Activated T-helper 9 cell treated with anti-CD3 and anti-CD28 coated beads, Interleukin-2, amount 50 U/mL, for 16 hours (primary cell): ENCODE results near the gene KLF18.
"Not testable (repeated sequence)": the region's sequence is repeated elsewhere in the genome, so short reads cannot be mapped to it uniquely, and the experiment has no call there.

Experiments
- DNase-seq: peaks from one replicate; pipeline ENCODE4 v3.0.0-alpha.2; 2020; ENCODE audit warnings: low read depth

Gene KLF18

GRCh38 chr1:44141531-44141930 is at the start of gene KLF18:
Gene KLF18, minus strand, starts transcription at chr1:44141631. Its CDS starts 0 bp downstream, at chr1:44141631.
- DNase-seq: no peak

GRCh38 chr1:44174630-44175029 is 33.2 kb upstream of the KLF18 start:
- DNase-seq: no peak

- no peak for DNase-seq
Measured at GRCh38 chr1:44170281-44170823, 28.9 kb upstream of the KLF18 start.

GRCh38 chr1:44168520-44169098 is 27.2 kb upstream of the KLF18 start:
- DNase-seq: no peak

GRCh38 chr1:44161546-44161945 is 20.1 kb upstream of the KLF18 start:
- no peak for DNase-seq

DNA sequence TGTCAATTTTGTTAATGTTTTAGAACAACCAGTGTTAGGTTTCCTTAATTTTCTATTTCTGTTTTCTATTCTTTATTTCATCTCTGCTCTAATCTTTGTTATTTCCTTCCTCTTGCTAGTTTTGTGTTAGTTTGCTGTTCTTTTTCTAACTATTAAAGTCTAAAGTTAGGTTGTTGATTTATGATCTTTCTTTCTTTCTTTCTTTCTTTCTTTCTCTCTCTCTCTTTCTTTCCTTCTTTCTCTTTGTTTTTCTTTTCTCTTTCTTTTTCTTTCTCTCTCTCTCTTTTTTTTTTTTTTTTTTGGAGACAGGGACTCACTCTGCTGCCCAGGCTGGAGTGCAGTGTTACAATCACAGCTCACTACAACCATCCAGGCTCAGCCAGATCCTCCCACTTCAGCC is 17.4 kb upstream of the KLF18 start:
- DNase-seq: no peak

GRCh38 chr1:44157903-44158302 is 16.5 kb upstream of the KLF18 start:
- no peak for DNase-seq

GRCh38 chr1:44154049-44154448 is 12.6 kb upstream of the KLF18 start:
- no peak for DNase-seq

- DNase-seq: no peak
Measured at GRCh38 chr1:44152692-44153091, 11.3 kb upstream of the KLF18 start.

DNA sequence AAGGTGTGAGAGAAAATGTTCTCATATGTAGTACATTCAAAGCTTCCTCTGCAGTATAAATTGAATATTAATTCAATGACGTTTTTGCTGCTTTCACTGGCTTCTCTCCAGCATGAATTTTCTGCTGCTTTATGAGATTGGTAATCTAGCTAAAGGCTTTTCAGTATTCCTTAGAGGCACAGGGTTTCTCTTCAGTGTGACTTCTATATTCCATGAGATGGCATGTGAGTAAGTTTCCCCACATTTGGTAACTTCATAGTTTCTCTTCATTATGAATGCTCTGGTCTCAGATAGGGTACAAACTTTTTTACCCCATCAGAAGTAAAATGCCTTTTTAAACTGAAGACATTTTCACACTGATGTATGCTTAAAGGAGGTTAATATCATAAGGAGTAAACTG is 10.4 kb upstream of the KLF18 start:
- no peak for DNase-seq

DNA sequence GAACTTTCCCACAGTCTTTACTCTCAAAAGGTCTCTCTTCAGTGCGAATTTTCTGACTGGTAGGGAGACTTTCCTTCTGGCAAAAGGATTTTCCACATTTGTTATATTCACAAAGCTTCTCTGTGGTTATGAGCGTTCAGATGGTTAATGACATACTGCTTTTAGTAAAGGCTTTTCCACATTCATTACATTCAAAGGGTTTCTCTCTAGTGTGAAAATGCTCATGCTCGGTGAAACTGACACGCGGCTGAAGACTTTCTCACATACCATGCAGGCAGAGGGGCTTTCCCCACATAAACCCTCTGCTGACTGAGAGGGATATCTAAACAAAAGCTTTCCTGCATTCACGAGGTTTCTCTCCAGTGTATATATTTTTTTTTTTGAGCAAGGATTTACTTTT is 9.9 kb upstream of the KLF18 start:
- DNase-seq: no peak

GRCh38 chr1:44147582-44147981 is 6.2 kb upstream of the KLF18 start:
- DNase-seq: no peak

- no peak for DNase-seq
Measured at GRCh38 chr1:44146536-44147361, 5.3 kb upstream of the KLF18 start.

DNA sequence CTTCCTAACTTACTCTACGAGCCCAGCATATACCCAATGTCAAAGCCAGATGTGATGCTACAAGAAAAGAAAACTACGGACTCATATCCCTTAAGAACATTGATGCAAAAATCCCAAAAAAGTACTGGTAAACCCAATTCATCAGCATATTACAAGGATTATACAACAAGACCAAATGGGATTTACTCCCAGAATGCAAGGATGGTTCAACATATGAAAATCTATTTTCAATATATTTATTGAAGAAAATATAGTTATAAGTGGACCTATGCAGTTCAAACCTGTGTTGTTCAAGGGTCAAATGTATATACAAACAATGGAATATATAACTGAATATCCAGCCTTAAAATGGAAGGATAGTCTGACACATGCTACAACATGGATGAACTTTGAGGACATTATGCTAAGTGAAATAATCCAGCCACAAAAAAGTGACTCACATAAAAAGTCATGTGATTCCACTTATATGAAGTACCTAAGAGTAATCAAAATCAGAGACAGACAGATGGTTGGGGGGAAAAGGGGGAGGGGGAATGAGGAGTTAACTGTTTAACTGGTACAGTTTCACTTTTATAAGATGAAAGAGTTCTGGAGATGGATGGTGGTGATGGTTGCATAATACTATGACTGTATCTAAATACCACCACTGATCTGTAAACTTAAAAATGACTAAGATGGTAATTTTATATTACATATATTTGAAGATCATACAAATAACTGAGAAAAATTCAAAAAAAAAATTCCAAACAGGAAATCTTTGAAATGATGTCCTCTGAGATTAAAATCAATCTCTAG is 3.7 kb upstream of the KLF18 start:
- no peak for DNase-seq

DNA sequence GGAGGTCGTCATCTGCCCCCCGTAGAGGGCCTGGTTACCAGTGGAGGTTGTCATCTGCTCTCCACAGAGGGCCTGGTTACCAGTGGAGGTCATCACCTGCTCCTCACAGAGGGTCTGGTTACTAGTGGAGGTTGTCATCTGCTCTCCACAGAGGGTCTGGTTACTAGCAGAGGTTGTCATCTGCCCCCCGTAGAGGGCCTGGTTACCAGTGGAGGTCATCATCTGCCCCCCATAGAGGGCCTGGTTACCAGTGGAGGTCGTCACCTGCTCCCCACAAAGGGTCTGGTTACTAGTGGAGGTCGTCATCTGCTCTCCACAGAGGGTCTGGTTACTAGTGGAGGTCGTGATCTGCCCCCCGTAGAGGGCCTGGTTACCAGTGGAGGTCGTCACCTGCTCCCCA is 1.9 kb downstream of the KLF18 start:
- DNase-seq: not testable (repeated sequence)

DNA sequence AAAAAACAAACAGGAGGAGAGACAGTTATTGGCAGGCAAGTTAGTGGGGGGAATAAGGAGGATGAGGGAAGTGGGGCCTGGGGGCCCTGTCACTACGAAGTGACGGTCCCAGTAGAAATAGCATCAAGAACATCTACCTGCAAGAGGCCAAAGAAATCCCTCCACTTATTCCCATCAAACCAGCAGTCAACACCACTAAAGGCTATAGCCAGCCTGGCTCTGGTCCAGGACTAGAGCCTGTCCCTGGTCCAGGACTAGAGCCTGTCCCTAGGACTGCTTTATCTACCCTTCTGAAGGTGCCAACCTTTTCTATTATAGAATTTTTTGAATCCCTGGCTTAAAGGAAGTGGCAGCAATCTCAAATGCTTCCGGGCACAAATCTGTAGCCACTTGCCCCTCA is 3.2 kb downstream of the KLF18 start:
- DNase-seq: no peak

DNA sequence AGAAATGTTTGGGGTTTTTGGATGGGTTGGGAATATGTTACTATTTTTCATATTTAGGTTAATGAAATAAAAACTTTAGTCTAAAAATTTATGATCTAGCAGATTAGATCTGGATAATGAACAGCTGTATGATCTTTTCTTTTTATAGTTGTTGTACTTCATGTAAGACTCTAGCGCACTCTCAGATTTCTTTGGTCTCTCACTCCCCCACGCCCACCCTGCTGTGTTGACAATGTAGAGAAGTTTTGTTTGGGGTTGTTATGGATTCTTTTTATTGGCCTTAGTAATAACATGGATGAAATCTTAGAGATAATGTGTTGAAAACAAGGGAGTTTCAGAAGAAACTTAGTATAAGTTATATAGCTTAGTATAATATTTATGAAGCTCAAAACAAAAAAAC is 5.5 kb downstream of the KLF18 start:
- no peak for DNase-seq

GRCh38 chr1:44134071-44134920 is 7.1 kb downstream of the KLF18 start:
- DNase-seq: no peak

DNA sequence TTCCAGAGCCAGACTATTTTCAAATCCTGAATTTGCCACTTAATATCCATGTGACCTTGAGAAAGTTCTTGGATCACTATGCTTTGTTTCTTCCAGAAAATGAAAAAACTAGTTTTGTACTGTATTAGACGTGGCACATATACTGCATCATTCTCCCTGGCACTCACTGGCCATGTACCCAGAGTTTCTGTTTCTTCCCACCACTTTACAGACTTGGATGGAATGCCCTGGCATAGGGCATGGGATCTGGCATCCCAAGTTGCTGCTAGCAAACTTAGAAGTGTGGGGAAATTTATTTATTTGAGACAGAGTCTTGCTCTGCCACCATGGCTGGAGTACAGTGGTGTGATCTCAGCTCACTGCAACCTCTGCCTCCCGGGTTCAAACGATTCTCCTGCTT is 10.0 kb downstream of the KLF18 start:
- no peak for DNase-seq

DNA sequence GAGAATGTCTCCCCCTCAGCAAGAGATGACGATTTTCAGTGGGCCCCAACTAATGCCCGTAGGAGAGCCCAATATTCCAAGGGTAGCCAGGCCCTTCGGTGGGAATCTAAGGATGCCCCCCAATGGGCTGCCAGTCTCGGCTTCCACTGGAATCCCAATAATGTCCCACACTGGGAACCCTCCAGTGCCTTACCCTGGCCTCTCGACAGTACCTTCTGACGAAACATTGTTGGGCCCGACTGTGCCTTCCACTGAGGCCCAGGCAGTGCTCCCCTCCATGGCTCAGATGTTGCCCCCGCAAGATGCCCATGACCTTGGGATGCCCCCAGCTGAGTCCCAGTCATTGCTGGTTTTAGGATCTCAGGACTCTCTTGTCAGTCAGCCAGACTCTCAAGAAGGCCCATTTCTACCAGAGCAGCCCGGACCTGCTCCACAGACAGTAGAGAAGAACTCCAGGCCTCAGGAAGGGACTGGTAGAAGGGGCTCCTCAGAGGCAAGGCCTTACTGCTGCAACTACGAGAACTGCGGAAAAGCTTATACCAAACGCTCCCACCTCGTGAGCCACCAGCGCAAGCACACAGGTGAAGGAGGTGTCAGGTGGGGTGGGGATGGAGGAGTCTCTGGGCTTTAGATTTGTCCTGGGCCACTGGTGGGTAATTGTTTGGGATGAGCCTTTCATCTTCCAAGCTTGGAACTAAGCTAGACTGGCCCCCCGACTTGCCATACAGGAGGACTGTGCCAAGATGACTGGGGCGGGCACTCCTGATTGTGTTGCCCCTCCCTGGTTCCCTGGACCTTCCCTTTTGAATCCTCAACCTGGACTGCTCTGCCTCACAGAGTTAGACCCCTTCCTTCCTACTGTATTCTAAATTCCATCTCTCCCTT is 11.6 kb downstream of the KLF18 start:
- no peak for DNase-seq
